Measurements from ENCODE around the gene IPPK. TPM values are rescaled to one million over a fixed set of nuclear protein-coding genes. Genes with fewer than 3 reads are reported as not detected.

Gene IPPK
- total and polyA plus RNA-seq, 2 donors (not counting 1 experiment from before 2014, with no cell fraction given): 6.8 to 8.7 TPM

DNA sequence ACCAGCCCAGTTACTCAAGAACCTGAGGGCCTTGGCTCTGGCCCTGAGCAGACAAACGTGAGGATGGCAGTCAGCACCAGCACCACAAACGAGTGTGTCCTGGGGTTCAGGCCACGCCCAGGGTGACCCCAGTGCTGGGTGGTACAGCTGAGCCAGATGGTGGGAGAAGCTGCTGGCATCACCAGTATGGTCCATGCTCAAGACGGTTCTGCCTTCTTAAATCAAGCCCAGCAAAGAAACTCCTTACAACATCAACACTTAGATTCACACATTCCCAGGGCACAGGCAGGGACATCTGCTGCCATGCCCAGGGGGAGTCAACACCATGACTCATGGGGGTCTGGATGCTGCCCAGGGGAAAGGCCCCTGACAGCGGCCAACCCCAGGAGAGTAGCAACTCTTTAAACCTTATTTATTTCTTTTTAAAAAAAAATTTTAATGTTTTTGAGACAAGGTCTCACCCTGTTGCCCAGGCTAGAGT lies 31.3 kb downstream of the IPPK start:
- H3K27ac ChIP-seq (ENCODE audit: low read length in 2 of 2): no peak overlapping the region
- no peak overlapping the region for H3K4me2 ChIP-seq (replicated peaks; ENCODE audit: low read depth, low read length, poor library complexity, severe bottlenecking)
- WGBS (ENCODE audit: insufficient coverage): 97% methylated on average over 4 of the region's 5 CpGs
- ChIA-PET CTCF (interaction anchor here (1.5 to 1.9 kb wide), 2 partner anchors 498 to 500 kb away, joined by 5 read pairs; no protein-coding TSS in a partner anchor), POLR2A (no interaction called here)
- H3K27me3 Mint-ChIP-seq: no peaks in the 10 kb centered on the region
- DNase-seq (no peak), ATAC-seq (ENCODE audit: low read depth) (no peak)
- intact Hi-C loops (cut with micrococcal nuclease): no loop called here
- peaks cover 0 to 81% of the 10 kb centered on the region in 2 experiments for H3K36me3 ChIP-seq (replicated peaks in 1 of 2; ENCODE audit: control extremely low read depth in 1 of 2, control insufficient read depth in 1 of 2, extremely low read depth in 1 of 2, insufficient read depth in 2 of 2, low read length in 1 of 2)
- no peaks in the 10 kb centered on the region for H3K9me3 ChIP-seq (ENCODE audit: control extremely low read depth in 1 of 3, control insufficient read depth in 2 of 3, insufficient read depth in 1 of 3, low read length in 2 of 3)
- no peak overlapping the region for H2AFZ ChIP-seq (ENCODE audit: insufficient read depth, low read depth, low read length, poor library complexity, severe bottlenecking)
- no peak overlapping the region for H3K4me3 ChIP-seq (ENCODE audit: control extremely low read depth in 1 of 5, extremely low read depth in 1 of 5, insufficient read depth in 1 of 5, low read depth in 2 of 5, low read length in 4 of 5)
- no peaks in the 10 kb centered on the region for H3K9me3 Mint-ChIP-seq (ENCODE audit: insufficient read depth)
- H3K79me2 ChIP-seq (ENCODE audit: control insufficient read depth, insufficient read depth, low read length): no peaks in the 10 kb centered on the region
- no peaks in the 10 kb centered on the region for H3K4me1 ChIP-seq (ENCODE audit: control insufficient read depth in 2 of 2, insufficient read depth in 2 of 2, low read length in 2 of 2)
- no peak overlapping the region for H3K9ac ChIP-seq (ENCODE audit: low read length)
- no peaks in the 10 kb centered on the region for H3K27me3 ChIP-seq (replicated peaks in 1 of 4; ENCODE audit: control extremely low read depth in 1 of 4, control insufficient read depth in 3 of 4, insufficient read depth in 4 of 4, low read length in 3 of 4)
- TF ChIP-seq CTCF (IDR thresholded peaks at IDR 0.05) (no peak), EZH2 (IDR thresholded peaks at IDR 0.05; ENCODE audit: borderline replicate concordance, insufficient read depth, low read depth, low read length, poor library complexity, severe bottlenecking) (no peak)
- H4K20me1 ChIP-seq (ENCODE audit: control insufficient read depth, insufficient read depth, low read length, poor library complexity, severe bottlenecking): no peaks in the 10 kb centered on the region
- no peaks in the 10 kb centered on the region for H3K4me1 Mint-ChIP-seq
- no peak overlapping the region for H3K4me3 Mint-ChIP-seq
- H3K27ac Mint-ChIP-seq: no peak overlapping the region

- intact Hi-C loops (cut with micrococcal nuclease): no loop called here
- no peak overlapping the region for H3K4me3 ChIP-seq (ENCODE audit: control extremely low read depth in 1 of 5, extremely low read depth in 1 of 5, insufficient read depth in 1 of 5, low read depth in 2 of 5, low read length in 4 of 5)
- H3K27ac ChIP-seq (ENCODE audit: low read length in 2 of 2): no peak overlapping the region
- no peak overlapping the region for H2AFZ ChIP-seq (ENCODE audit: insufficient read depth, low read depth, low read length, poor library complexity, severe bottlenecking)
- no peaks in the 10 kb centered on the region for H3K4me1 ChIP-seq (ENCODE audit: control insufficient read depth in 2 of 2, insufficient read depth in 2 of 2, low read length in 2 of 2)
- no peak overlapping the region for H3K4me3 Mint-ChIP-seq
- H3K4me2 ChIP-seq (replicated peaks; ENCODE audit: low read depth, low read length, poor library complexity, severe bottlenecking): no peak overlapping the region
- DNase-seq (no peak), ATAC-seq (ENCODE audit: low read depth) (no peak)
- H3K9me3 Mint-ChIP-seq (ENCODE audit: insufficient read depth): no peaks in the 10 kb centered on the region
- H3K27me3 Mint-ChIP-seq: no peaks in the 10 kb centered on the region
- TF ChIP-seq EZH2 (IDR thresholded peaks at IDR 0.05; ENCODE audit: borderline replicate concordance, insufficient read depth, low read depth, low read length, poor library complexity, severe bottlenecking): no peak
- no peak for TF ChIP-seq CTCF (IDR thresholded peaks at IDR 0.05)
- H3K79me2 ChIP-seq (ENCODE audit: control insufficient read depth, insufficient read depth, low read length): no peaks in the 10 kb centered on the region
- WGBS (ENCODE audit: insufficient coverage): 97% methylated on average over 21 of the region's 26 CpGs
- H3K9ac ChIP-seq (ENCODE audit: low read length): no peak overlapping the region
- H3K4me1 Mint-ChIP-seq: no peaks in the 10 kb centered on the region
- CTCF ChIA-PET: interaction anchor here (1.5 to 1.9 kb wide), 2 partner anchors 497 to 499 kb away, joined by 5 read pairs; no protein-coding TSS in a partner anchor
- POLR2A ChIA-PET: no interaction called here
- no peaks in the 10 kb centered on the region for H3K9me3 ChIP-seq (ENCODE audit: control extremely low read depth in 1 of 3, control insufficient read depth in 2 of 3, insufficient read depth in 1 of 3, low read length in 2 of 3)
- H3K27ac Mint-ChIP-seq: no peak overlapping the region
- H3K27me3 ChIP-seq (replicated peaks in 1 of 4; ENCODE audit: control extremely low read depth in 1 of 4, control insufficient read depth in 3 of 4, insufficient read depth in 4 of 4, low read length in 3 of 4): no peaks in the 10 kb centered on the region
- H4K20me1 ChIP-seq (ENCODE audit: control insufficient read depth, insufficient read depth, low read length, poor library complexity, severe bottlenecking): no peaks in the 10 kb centered on the region
- H3K36me3 ChIP-seq (replicated peaks in 1 of 2; ENCODE audit: control extremely low read depth in 1 of 2, control insufficient read depth in 1 of 2, extremely low read depth in 1 of 2, insufficient read depth in 2 of 2, low read length in 1 of 2): peaks cover 0 to 83% of the 10 kb centered on the region in 2 experiments
Observed at GRCh38 chr9:92637886-92638620, 31.9 kb downstream of the IPPK start.
